SH-SY5Y (cell line): ENCODE results near the gene RNF141.

Experiments
- GATA2 ChIP-seq: IDR thresholded peaks from 2 replicates; pipeline ENCODE4 v1.6.1; 2011; ENCODE audit warnings: mild to moderate bottlenecking, low read depth, low read length
- GATA3 ChIP-seq: IDR thresholded peaks from 2 replicates; pipeline ENCODE4 v1.6.1; 2011; ENCODE audit warnings: low read depth, mild to moderate bottlenecking, low read length, moderate library complexity

GRCh38 chr11:10533323-10533722 lies 7.7 kb downstream of the RNF141 start:
- no peak for TF ChIP-seq GATA2
- TF ChIP-seq GATA3, result no peak
